Keratinocyte (primary cell): ENCODE measurements around the gene APBB2.

Source experiments
- EZH2 ChIP-seq: IDR thresholded peaks from one replicate; pipeline ENCODE4 v1.6.1; 2012; ENCODE audit warnings: inconsistent platforms, mild to moderate bottlenecking, low read length, moderate library complexity
- TF ChIP-seq, protein P1 (sequence below), 3 experiments: IDR thresholded peaks in 1 of 3; conservative IDR thresholded peaks in 1 of 3; optimal IDR thresholded peaks in 1 of 3; 2 replicates in 2 of 3; 3 replicates in 1 of 3; pipeline versions ENCODE3 to v1.5.1; 2011; ENCODE audit warnings: low read length in 3 of 3, mild to moderate bottlenecking in 3 of 3, moderate library complexity in 2 of 3, control low read depth in 1 of 3, inconsistent platforms in 1 of 3; ENCODE audit not compliant: insufficient read depth in 2 of 3; ENCODE audit errors: extremely low read depth in 1 of 3

GRCh38 chr4:40912460-40913184, 301.7 kb downstream of the APBB2 start:
- TF ChIP-seq, protein P1, sequence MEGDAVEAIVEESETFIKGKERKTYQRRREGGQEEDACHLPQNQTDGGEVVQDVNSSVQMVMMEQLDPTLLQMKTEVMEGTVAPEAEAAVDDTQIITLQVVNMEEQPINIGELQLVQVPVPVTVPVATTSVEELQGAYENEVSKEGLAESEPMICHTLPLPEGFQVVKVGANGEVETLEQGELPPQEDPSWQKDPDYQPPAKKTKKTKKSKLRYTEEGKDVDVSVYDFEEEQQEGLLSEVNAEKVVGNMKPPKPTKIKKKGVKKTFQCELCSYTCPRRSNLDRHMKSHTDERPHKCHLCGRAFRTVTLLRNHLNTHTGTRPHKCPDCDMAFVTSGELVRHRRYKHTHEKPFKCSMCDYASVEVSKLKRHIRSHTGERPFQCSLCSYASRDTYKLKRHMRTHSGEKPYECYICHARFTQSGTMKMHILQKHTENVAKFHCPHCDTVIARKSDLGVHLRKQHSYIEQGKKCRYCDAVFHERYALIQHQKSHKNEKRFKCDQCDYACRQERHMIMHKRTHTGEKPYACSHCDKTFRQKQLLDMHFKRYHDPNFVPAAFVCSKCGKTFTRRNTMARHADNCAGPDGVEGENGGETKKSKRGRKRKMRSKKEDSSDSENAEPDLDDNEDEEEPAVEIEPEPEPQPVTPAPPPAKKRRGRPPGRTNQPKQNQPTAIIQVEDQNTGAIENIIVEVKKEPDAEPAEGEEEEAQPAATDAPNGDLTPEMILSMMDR (optimal IDR thresholded peaks at IDR 0.05 in 1 of 3, IDR thresholded peaks at IDR 0.05 in 1 of 3, conservative IDR thresholded peaks at IDR 0.05 in 1 of 3; ENCODE audit: extremely low read depth in 1 of 3, insufficient read depth in 2 of 3, low read length in 3 of 3) = no peak
- no peak for TF ChIP-seq EZH2
